Measurements from ENCODE around the gene IGLON5. TPM values are rescaled to one million over a fixed set of nuclear protein-coding genes. Genes with fewer than 3 reads are reported as not detected.

IGLON5 gene
- total RNA-seq, 2 donors from 2014 or later, result 0.12 to 0.16 TPM

GRCh38 chr19:51365965-51366388, 54.5 kb downstream of the IGLON5 start, which contains the start of gene ETFB:
Gene ETFB, minus strand, starts transcription at chr19:51366388. Its CDS starts 62 bp downstream, at chr19:51366326.
- intact Hi-C loops (cut with DNase I), result no loop called here

GRCh38 chr19:51366389-51367254, 55.2 kb downstream of the IGLON5 start:
- H3K36me3 ChIP-seq, result no peaks in the 10 kb centered on the region
- H3K9me3 ChIP-seq, result no peaks in the 10 kb centered on the region
- peak overlapping the region; percentile 96 to 100 for H3K9ac ChIP-seq (ENCODE audit: low read depth in 2 of 2, low read length in 2 of 2)
- intact Hi-C loops (cut with DNase I), result no loop called here
- peak; percentile 99 for DNase-seq
- H3K4me1 ChIP-seq, result peaks cover 10% of the 10 kb centered on the region
- H3K4me3 ChIP-seq, result peak overlapping the region; percentile 76
- TF ChIP-seq CTCF (IDR thresholded peaks at IDR 0.05), result no peak
- peak overlapping the region; percentile 91 for H3K27ac ChIP-seq
- H3K27me3 ChIP-seq, result no peaks in the 10 kb centered on the region

More at GRCh38 chr19:51365965-51366388, 54.5 kb downstream of the IGLON5 start, which contains the start of gene ETFB:
- H3K9ac ChIP-seq (ENCODE audit: low read depth in 2 of 2, low read length in 2 of 2), result peak within 1 kb of the TSS; percentile 96 to 100
- no peaks in the 10 kb centered on the region for H3K36me3 ChIP-seq
- DNase-seq, result no peak
- H3K27ac ChIP-seq, result peak within 1 kb of the TSS; percentile 91
- H3K27me3 ChIP-seq, result no peaks in the 10 kb centered on the region
- no peaks in the 10 kb centered on the region for H3K9me3 ChIP-seq
- peak within 1 kb of the TSS; percentile 76 for H3K4me3 ChIP-seq
- H3K4me1 ChIP-seq, result peaks cover 10% of the 10 kb centered on the region
- no peak for TF ChIP-seq CTCF (IDR thresholded peaks at IDR 0.05)

- no peak for DNase-seq
- Histone ChIP-seq H3K4me1 (peaks cover 10% of the 10 kb centered on the region), H3K27ac (peak overlapping the region; percentile 91), H3K27me3 (no peaks in the 10 kb centered on the region), H3K4me3 (peak overlapping the region; percentile 76), H3K36me3 (no peaks in the 10 kb centered on the region), H3K9ac (ENCODE audit: low read depth in 2 of 2, low read length in 2 of 2) (peak overlapping the region; percentile 94 to 100), H3K9me3 (no peaks in the 10 kb centered on the region)
- TF ChIP-seq CTCF (IDR thresholded peaks at IDR 0.05), result no peak
- intact Hi-C loops (cut with DNase I), result no loop called here
Observed at GRCh38 chr19:51367255-51367564, 55.8 kb downstream of the IGLON5 start.

- H3K4me3 ChIP-seq, result peak overlapping the region; percentile 76
- H3K4me1 ChIP-seq, result peaks cover 10% of the 10 kb centered on the region
- no peaks in the 10 kb centered on the region for H3K9me3 ChIP-seq
- no peaks in the 10 kb centered on the region for H3K27me3 ChIP-seq
- peak overlapping the region; percentile 82 to 100 for H3K9ac ChIP-seq (ENCODE audit: low read depth in 2 of 2, low read length in 2 of 2)
- no peak for TF ChIP-seq CTCF (IDR thresholded peaks at IDR 0.05)
- peak; percentile 100 for DNase-seq
- intact Hi-C loops (cut with DNase I), result loop anchor here (2.0 kb wide), 1 partner anchor 27 kb away; no protein-coding TSS in a partner anchor
- H3K27ac ChIP-seq, result peak overlapping the region; percentile 91
- no peaks in the 10 kb centered on the region for H3K36me3 ChIP-seq
Observed at GRCh38 chr19:51367565-51368365, 56.3 kb downstream of the IGLON5 start.

All from colonic mucosa (tissue), 4 donors.